Measurements from ENCODE around the gene OTUD3.
"Not testable (repeated sequence)": the region's sequence is repeated elsewhere in the genome, so short reads cannot be mapped to it uniquely, and the experiment has no call there.

The OTUD3 gene

GRCh38 chr1:19866029-19866428 is 16.2 kb upstream of the OTUD3 start:
- Histone ChIP-seq H3K4me3 (no peak overlapping the region), H3K27ac (no peak overlapping the region)

- Histone ChIP-seq H3K4me3 (no peak overlapping the region), H3K27ac (no peak overlapping the region)
Observed at GRCh38 chr1:19866758-19867157, 15.4 kb upstream of the OTUD3 start.

GRCh38 chr1:19868575-19868974 is 13.6 kb upstream of the OTUD3 start:
- not testable (repeated sequence) for H3K4me3 ChIP-seq, H3K27ac ChIP-seq

GRCh38 chr1:19869453-19869852 is 12.7 kb upstream of the OTUD3 start:
- H3K27ac ChIP-seq: not testable (repeated sequence)

GRCh38 chr1:19869929-19870328 is 12.3 kb upstream of the OTUD3 start:
- no peak overlapping the region for H3K27ac ChIP-seq
- H3K4me3 ChIP-seq: no peak overlapping the region

More at GRCh38 chr1:19869453-19869852, 12.7 kb upstream of the OTUD3 start:
- H3K4me3 ChIP-seq: not testable (repeated sequence)

- H3K27ac ChIP-seq: no peak overlapping the region
- no peak overlapping the region for H3K4me3 ChIP-seq
Observed at GRCh38 chr1:19872190-19872589, 10.0 kb upstream of the OTUD3 start.

GRCh38 chr1:19877181-19877750 is 4.9 kb upstream of the OTUD3 start:
- H3K27ac ChIP-seq: peak overlapping the region in 1 of 21 experiments; percentile 19

GRCh38 chr1:19877821-19878636 is 4.2 kb upstream of the OTUD3 start:
- Histone ChIP-seq H3K27ac (peak overlapping the region in 14 of 21 experiments; percentile 11 to 77 (median 55)), H3K4me3 (no peak overlapping the region)

More at GRCh38 chr1:19877181-19877750, 4.9 kb upstream of the OTUD3 start:
- H3K4me3 ChIP-seq: no peak overlapping the region

- Histone ChIP-seq H3K27ac (peak overlapping the region in 13 of 21 experiments; percentile 20 to 77 (median 56)), H3K4me3 (no peak overlapping the region)
Observed at GRCh38 chr1:19878637-19878985, 3.6 kb upstream of the OTUD3 start.

- Histone ChIP-seq H3K4me3 (no peak overlapping the region), H3K27ac (no peak overlapping the region)
Observed at GRCh38 chr1:19879227-19879626, 3.0 kb upstream of the OTUD3 start.

- Histone ChIP-seq H3K4me3 (no peak overlapping the region), H3K27ac (no peak overlapping the region)
Observed at GRCh38 chr1:19879661-19880060, 2.5 kb upstream of the OTUD3 start.

GRCh38 chr1:19880841-19881240 is 1.4 kb upstream of the OTUD3 start:
- not testable (repeated sequence) for H3K27ac ChIP-seq, H3K4me3 ChIP-seq

GRCh38 chr1:19884312-19884711 is 2.1 kb downstream of the OTUD3 start:
- no peak overlapping the region for H3K27ac ChIP-seq
- H3K4me3 ChIP-seq: no peak overlapping the region

GRCh38 chr1:19885821-19886220 is 3.6 kb downstream of the OTUD3 start:
- H3K4me3 ChIP-seq: no peak overlapping the region
- H3K27ac ChIP-seq: no peak overlapping the region

- H3K27ac ChIP-seq: no peak overlapping the region
- H3K4me3 ChIP-seq: no peak overlapping the region
Observed at GRCh38 chr1:19888112-19888511, 5.9 kb downstream of the OTUD3 start.

GRCh38 chr1:19889656-19890055 is 7.5 kb downstream of the OTUD3 start:
- Histone ChIP-seq H3K27ac (no peak overlapping the region), H3K4me3 (no peak overlapping the region)

- no peak overlapping the region for H3K4me3 ChIP-seq
- no peak overlapping the region for H3K27ac ChIP-seq
Observed at GRCh38 chr1:19892129-19892528, 9.9 kb downstream of the OTUD3 start.

GRCh38 chr1:19892628-19893168 is 10.5 kb downstream of the OTUD3 start:
- Histone ChIP-seq H3K27ac (peak overlapping the region in 1 of 21 experiments; percentile 13), H3K4me3 (no peak overlapping the region)

GRCh38 chr1:19893687-19894086 is 11.5 kb downstream of the OTUD3 start:
- no peak overlapping the region for H3K27ac ChIP-seq
- no peak overlapping the region for H3K4me3 ChIP-seq

GRCh38 chr1:19894218-19894617 is 12.0 kb downstream of the OTUD3 start:
- H3K27ac ChIP-seq: no peak overlapping the region
- H3K4me3 ChIP-seq: no peak overlapping the region

- H3K4me3 ChIP-seq: no peak overlapping the region
Observed at GRCh38 chr1:19901653-19902052, 19.5 kb downstream of the OTUD3 start.

More at GRCh38 chr1:19901653-19902052, 19.5 kb downstream of the OTUD3 start:
- H3K27ac ChIP-seq: no peak overlapping the region

Data from skin epidermis (tissue), 12 donors.